Uterus (tissue), 4 donors: ENCODE results near the gene LRP2BP. TPM values are rescaled to one million over a fixed set of nuclear protein-coding genes. Genes with fewer than 3 reads are reported as not detected.
A peak's percentile ranks its signal among the peaks of the same experiment; 100 is the strongest.

Experiments used
- DNase-seq, 2 donors: peaks; one replicate each; pipeline ENCODE4 v3.0.0-alpha.2; 2019 to 2020
- H3K27ac ChIP-seq, 2 donors: fragments of 200-600 bp; sonication (generic); 1 replicate in 1 of 2; 2 replicates in 1 of 2; pipeline ENCODE4 v1.5.1; 2016 to 2018
- H3K27me3 ChIP-seq, 2 donors: fragments of 200-600 bp; sonication (generic); one replicate each; pipeline ENCODE4 v1.5.1; 2018 to 2019; ENCODE audit warnings: control low read depth in 1 of 2
- H3K36me3 ChIP-seq, 2 donors: fragments of 200-600 bp; sonication (generic); one replicate each; pipeline ENCODE4 v1.5.1; 2019; ENCODE audit warnings: control low read depth in 1 of 2
- H3K4me1 ChIP-seq, 2 donors: fragments of 200-600 bp; sonication (generic); one replicate each; pipeline ENCODE4 v1.5.1; 2018 to 2019; ENCODE audit warnings: control low read depth in 1 of 2
- H3K4me3 ChIP-seq, 2 donors: fragments of 200-600 bp; sonication (generic); 1 replicate in 1 of 2; 2 replicates in 1 of 2; pipeline ENCODE4 v1.5.1; 2018 to 2019; ENCODE audit warnings: mild to moderate bottlenecking in 1 of 2
- H3K9me3 ChIP-seq, 2 donors: fragments of 200-600 bp; sonication (generic); one replicate each; pipeline ENCODE4 v1.5.1; 2019; ENCODE audit warnings: control low read depth in 1 of 2
- CTCF ChIP-seq, 4 experiments: fragments of 200-600 bp in 2 of 4; fragments of 450-650 bp in 2 of 4; sonication (generic) in 2 of 4; IDR thresholded peaks; one replicate each; pipeline ENCODE4 v1.5.1; 2016 to 2019; ENCODE audit warnings: antibody characterized with exemption in 4 of 4, mild to moderate bottlenecking in 2 of 4, moderate library complexity in 1 of 4
- POLR2A ChIP-seq, 2 donors: fragments of 450-650 bp; IDR thresholded peaks; one replicate each; pipeline ENCODE4 v1.6.1; 2016; ENCODE audit warnings: antibody characterized with exemption in 2 of 2, mild to moderate bottlenecking in 1 of 2, moderate library complexity in 1 of 2
- intact Hi-C: fragments of 100-400 bp; cut with DNase I; formaldehyde crosslinking; loops from one replicate; pipeline ENCODE4 v1.15.1; 2023; ENCODE audit warnings: low total_unique reads
- total RNA-seq, 4 donors: library from RNA; depleted of rRNA in 3 of 4; stranded (reverse); fragments of >200 nt in 3 of 4; gene quantifications; one replicate each; pipeline versions ENCODE4 v1.1.0 to v1.2.4, GENCODE V29; 2014 to 2023
- donor health status: DM: yes; HTN: yes; CAD: no.

Gene LRP2BP
- total RNA-seq, 4 donors from 2014 or later, result 1.2 to 3.3 (median 2.0) TPM

GRCh38 chr4:185357211-185357610 lies 38.5 kb downstream of the LRP2BP start:
- intact Hi-C loops, result no loop called here
- H3K27me3 ChIP-seq, result no peaks in the 10 kb centered on the region
- no peaks in the 10 kb centered on the region for H3K36me3 ChIP-seq
- no peak overlapping the region for H3K4me3 ChIP-seq
- no peaks in the 10 kb centered on the region for H3K9me3 ChIP-seq
- TF ChIP-seq POLR2A (IDR thresholded peaks at IDR 0.05) (no peak), CTCF (IDR thresholded peaks at IDR 0.05) (no peak)
- no peak overlapping the region for H3K27ac ChIP-seq
- H3K4me1 ChIP-seq, result no peaks in the 10 kb centered on the region
- DNase-seq, result no peak

GRCh38 chr4:185352741-185353140 lies 43.0 kb downstream of the LRP2BP start:
- no peaks in the 10 kb centered on the region for H3K27me3 ChIP-seq
- no peaks in the 10 kb centered on the region for H3K4me1 ChIP-seq
- no peak for TF ChIP-seq CTCF (IDR thresholded peaks at IDR 0.05)
- no peak for TF ChIP-seq POLR2A (IDR thresholded peaks at IDR 0.05)
- no peak overlapping the region for H3K27ac ChIP-seq
- H3K36me3 ChIP-seq, result no peaks in the 10 kb centered on the region
- no peak overlapping the region for H3K4me3 ChIP-seq
- DNase-seq, result no peak
- no peaks in the 10 kb centered on the region for H3K9me3 ChIP-seq
- intact Hi-C loops, result no loop called here

- TF ChIP-seq CTCF (IDR thresholded peaks at IDR 0.05) (no peak), POLR2A (IDR thresholded peaks at IDR 0.05) (no peak)
- Histone ChIP-seq H3K4me3 (no peak overlapping the region), H3K27me3 (no peaks in the 10 kb centered on the region), H3K27ac (no peak overlapping the region), H3K4me1 (no peaks in the 10 kb centered on the region), H3K36me3 (no peaks in the 10 kb centered on the region), H3K9me3 (no peaks in the 10 kb centered on the region)
- no peak for DNase-seq
- intact Hi-C loops, result no loop called here
Observed at GRCh38 chr4:185352202-185352601, 43.5 kb downstream of the LRP2BP start.

- Histone ChIP-seq H3K4me3 (no peak overlapping the region), H3K27me3 (no peaks in the 10 kb centered on the region), H3K36me3 (no peaks in the 10 kb centered on the region), H3K9me3 (no peaks in the 10 kb centered on the region), H3K27ac (no peak overlapping the region), H3K4me1 (no peaks in the 10 kb centered on the region)
- no peak for TF ChIP-seq POLR2A (IDR thresholded peaks at IDR 0.05)
- intact Hi-C loops, result no loop called here
- no peak for DNase-seq
Observed at GRCh38 chr4:185351691-185352090, 44.0 kb downstream of the LRP2BP start.

- H3K4me1 ChIP-seq, result no peaks in the 10 kb centered on the region
- no peaks in the 10 kb centered on the region for H3K27me3 ChIP-seq
- no peak for DNase-seq
- TF ChIP-seq CTCF (IDR thresholded peaks at IDR 0.05) (no peak), POLR2A (IDR thresholded peaks at IDR 0.05) (no peak)
- peak overlapping the region in 1 of 2 donors; percentile 83 for H3K27ac ChIP-seq
- intact Hi-C loops, result no loop called here
- no peaks in the 10 kb centered on the region for H3K9me3 ChIP-seq
- H3K36me3 ChIP-seq, result no peaks in the 10 kb centered on the region
- no peak overlapping the region for H3K4me3 ChIP-seq
Observed at GRCh38 chr4:185346975-185347601, 48.6 kb downstream of the LRP2BP start.
